Activated T-helper 17 cell treated with anti-CD3 and anti-CD28 coated beads, Interleukin-2, amount 50 U/mL, for 72 hours (primary cell): ENCODE results near the gene SLC12A9. TPM values are rescaled to one million over a fixed set of nuclear protein-coding genes. Genes with fewer than 3 reads are reported as not detected.
A peak's percentile ranks its signal among the peaks of the same experiment; 100 is the strongest.

Source experiments
- ATAC-seq: fragments of 150-1000 bp; cut with Tn5 transposase; replicated peaks from 2 replicates; pipeline ENCODE4 v1.10.0; 2021; ENCODE audit warnings: mild to moderate bottlenecking, moderate library complexity
- H3K27ac Mint-ChIP-seq: one replicate; pipeline ENCODE4 v1.8.0; 2022; ENCODE audit warnings: mixed read lengths
- H3K27me3 Mint-ChIP-seq: one replicate; pipeline ENCODE4 v1.8.0; 2022; ENCODE audit warnings: mixed read lengths
- H3K36me3 Mint-ChIP-seq: one replicate; pipeline ENCODE4 v1.8.0; 2022; ENCODE audit warnings: low read depth, mild to moderate bottlenecking, mixed read lengths
- H3K4me1 Mint-ChIP-seq: one replicate; pipeline ENCODE4 v1.8.0; 2022; ENCODE audit warnings: mixed read lengths
- H3K4me3 Mint-ChIP-seq: one replicate; pipeline ENCODE4 v1.8.0; 2022; ENCODE audit warnings: mild to moderate bottlenecking, mixed read lengths
- H3K9me3 Mint-ChIP-seq: one replicate; pipeline ENCODE4 v1.8.0; 2022; ENCODE audit warnings: mixed read lengths
- total RNA-seq, 2 donors: library from RNA; stranded (reverse); gene quantifications; one replicate each; pipeline ENCODE4 v1.2.3, GENCODE V29; 2022

Gene SLC12A9
- total RNA-seq, 2 donors from 2014 or later = 15.7 to 30.1 TPM

DNA sequence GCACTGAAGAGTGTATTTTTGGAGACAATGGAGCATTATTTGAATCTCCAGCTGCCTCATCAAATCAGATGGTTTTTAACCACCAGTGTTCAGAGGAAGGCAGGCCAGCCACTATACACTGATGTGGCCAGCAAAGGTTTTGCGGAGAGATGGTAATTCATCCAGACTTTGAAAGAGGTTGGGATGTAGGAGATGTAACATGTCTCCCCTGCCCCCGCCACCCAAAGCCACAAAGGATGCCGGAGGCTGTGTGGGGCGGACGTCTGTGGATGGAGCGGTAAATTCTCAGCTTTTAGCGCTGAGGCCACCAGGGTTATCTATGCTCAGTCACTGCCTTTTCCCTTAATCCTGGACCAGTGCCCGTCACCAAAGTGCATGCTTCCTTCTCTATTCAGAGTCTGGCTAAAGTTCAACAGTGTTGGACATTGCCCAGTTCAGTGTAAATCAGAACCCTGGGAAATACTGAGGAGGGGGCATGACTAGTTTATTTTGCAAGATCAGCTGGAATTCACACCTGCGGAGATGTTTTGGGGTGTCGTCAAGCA is 11.0 kb downstream of the SLC12A9 start:
- Mint-ChIP-seq H3K4me1 (no peaks in the 10 kb centered on the region), H3K36me3 (peaks cover 61% of the 10 kb centered on the region), H3K27ac (no peak overlapping the region), H3K27me3 (no peaks in the 10 kb centered on the region), H3K9me3 (no peaks in the 10 kb centered on the region), H3K4me3 (no peak overlapping the region)
- no peak for ATAC-seq

DNA sequence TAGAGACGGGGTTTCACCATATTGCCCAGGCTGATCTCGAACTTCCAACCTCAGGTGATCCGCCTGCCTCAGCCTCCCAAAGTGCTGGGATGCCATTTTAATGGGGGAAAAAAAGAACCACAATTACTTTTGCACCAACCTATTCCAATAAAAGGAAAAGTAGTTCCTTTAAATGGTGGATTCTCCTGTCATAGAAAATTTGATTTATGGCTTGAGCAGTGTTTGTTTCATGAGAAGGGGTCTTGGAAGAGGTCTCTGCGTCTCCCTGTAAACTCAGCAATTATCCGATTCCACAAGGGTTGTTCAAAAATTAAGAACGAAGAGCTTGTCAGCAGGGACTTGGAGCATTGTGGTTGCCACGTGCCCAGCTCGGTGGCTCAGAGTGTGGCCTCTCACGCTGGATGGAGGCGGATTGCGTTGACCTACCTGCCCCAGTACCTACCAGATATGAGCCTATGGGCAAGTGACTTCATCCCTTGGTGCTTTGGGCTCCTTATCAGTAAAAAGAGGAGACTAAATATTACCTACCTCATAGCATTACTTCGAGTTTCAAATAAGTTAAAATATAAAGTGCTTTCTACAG is 11.8 kb downstream of the SLC12A9 start:
- no peaks in the 10 kb centered on the region for H3K4me1 Mint-ChIP-seq
- H3K4me3 Mint-ChIP-seq = no peak overlapping the region
- H3K36me3 Mint-ChIP-seq = peaks cover 56% of the 10 kb centered on the region
- no peak overlapping the region for H3K27ac Mint-ChIP-seq
- no peak for ATAC-seq
- H3K27me3 Mint-ChIP-seq = no peaks in the 10 kb centered on the region
- no peaks in the 10 kb centered on the region for H3K9me3 Mint-ChIP-seq

DNA sequence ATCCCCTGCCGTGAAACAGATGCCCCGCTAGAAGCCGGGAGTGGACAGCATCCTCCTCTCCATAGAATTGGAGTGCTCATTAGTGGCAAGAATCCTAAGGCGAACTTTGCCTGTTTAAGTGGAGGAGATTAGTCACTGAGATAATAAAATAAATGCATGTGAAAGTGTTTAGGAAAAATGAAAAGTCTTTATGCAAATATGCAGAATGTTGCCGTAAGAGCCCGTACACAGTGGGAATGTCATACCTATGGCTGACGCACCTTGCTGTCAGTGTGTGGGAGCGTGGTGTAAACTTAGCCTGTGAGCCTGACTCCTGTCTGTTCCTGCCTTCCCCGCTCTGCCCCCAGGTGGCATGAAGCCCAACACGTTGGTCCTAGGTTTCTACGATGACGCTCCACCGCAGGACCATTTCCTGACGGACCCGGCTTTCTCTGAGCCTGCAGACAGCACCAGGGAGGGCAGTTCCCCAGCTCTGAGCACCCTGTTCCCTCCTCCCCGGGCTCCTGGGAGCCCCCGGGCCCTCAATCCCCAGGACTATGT is 12.9 kb downstream of the SLC12A9 start:
- Mint-ChIP-seq H3K4me1 (no peaks in the 10 kb centered on the region), H3K4me3 (peak overlapping the region; percentile 15), H3K27ac (no peak overlapping the region), H3K36me3 (peaks cover 46% of the 10 kb centered on the region), H3K9me3 (no peaks in the 10 kb centered on the region), H3K27me3 (no peaks in the 10 kb centered on the region)
- ATAC-seq = no peak

DNA sequence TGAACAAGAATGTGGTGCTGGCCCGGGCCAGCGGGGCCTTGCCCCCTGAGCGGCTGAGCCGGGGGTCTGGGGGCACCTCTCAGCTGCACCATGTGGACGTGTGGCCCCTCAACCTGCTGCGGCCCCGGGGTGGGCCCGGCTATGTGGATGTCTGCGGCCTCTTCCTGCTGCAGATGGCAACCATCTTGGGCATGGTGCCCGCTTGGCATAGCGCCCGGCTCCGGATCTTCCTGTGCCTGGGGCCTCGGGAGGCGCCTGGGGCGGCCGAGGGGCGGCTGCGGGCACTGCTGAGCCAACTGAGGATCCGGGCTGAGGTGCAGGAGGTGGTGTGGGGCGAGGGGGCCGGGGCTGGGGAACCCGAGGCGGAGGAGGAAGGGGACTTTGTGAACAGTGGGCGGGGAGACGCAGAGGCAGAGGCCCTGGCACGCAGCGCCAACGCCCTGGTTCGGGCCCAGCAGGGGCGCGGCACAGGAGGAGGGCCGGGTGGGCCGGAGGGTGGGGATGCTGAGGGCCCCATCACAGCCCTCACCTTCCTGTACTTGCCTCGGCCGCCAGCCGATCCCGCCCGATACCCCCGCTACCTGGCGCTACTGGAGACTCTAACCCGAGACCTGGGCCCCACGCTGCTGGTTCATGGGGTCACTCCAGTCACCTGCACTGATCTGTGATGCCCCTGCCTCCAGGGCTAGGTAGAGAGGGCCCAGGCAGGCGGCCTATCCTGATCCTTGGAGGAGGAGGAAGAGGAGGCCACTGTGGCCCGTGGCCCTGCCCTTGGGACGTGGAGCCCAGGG is 13.6 kb downstream of the SLC12A9 start:
- ATAC-seq = peak; percentile 8
- Mint-ChIP-seq H3K27ac (peak overlapping the region; percentile 95), H3K4me1 (no peaks in the 10 kb centered on the region), H3K4me3 (peak overlapping the region; percentile 86), H3K36me3 (peaks cover 46% of the 10 kb centered on the region), H3K27me3 (no peaks in the 10 kb centered on the region), H3K9me3 (no peaks in the 10 kb centered on the region)

DNA sequence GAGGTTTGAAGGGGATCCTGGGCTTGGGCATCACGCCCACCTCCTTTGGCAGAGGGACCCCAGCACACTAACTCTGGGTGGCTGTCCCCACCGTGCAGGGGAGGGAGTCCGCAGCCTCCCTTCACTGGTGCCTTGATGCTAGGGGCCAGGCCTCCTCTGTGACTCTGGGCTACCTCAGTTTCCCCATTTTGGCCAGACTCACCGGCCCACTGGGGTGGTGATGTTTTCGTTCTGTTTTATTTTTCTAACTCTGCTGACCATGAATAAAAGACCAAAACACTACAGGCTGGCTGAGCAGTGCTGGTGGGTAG is 14.2 kb downstream of the SLC12A9 start:
- Mint-ChIP-seq H3K4me3 (peak overlapping the region; percentile 86), H3K27ac (peak overlapping the region; percentile 95), H3K27me3 (no peaks in the 10 kb centered on the region), H3K4me1 (no peaks in the 10 kb centered on the region), H3K9me3 (no peaks in the 10 kb centered on the region), H3K36me3 (peaks cover 49% of the 10 kb centered on the region)
- ATAC-seq = no peak

DNA sequence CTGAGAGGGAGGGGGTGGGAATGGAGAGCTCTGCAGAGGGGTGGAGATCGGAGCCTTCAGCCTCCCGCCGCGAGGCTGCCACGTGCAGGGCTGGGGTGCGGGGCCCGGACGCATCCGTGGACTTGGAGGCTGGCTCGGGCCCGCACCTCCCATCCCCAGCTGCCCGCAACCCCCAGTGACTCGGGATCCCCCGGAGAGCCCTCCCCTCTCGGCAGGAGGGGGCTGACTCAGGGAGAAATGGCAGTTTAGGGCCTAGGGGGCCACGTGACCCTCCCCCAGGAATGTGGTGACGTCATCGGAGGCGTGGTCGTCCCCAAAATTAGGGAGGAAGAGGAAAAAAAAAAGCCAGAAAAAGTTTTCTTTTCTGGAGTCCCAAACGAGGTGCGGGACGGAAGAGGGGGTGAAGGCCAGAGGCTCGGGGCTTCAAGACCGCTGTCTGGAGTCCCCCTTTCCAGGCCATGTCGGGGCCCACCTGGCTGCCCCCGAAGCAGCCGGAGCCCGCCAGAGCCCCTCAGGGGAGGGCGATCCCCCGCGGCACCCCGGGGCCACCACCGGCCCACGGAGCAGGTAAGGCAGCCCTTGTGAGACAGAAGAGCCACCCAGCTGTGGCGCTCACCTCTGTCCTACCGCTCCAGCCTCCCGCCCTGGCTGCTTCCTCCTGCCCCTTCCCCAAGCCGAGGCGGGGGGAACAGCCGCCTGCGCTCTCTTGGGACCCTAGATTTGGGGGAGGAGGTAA is 14.7 kb downstream of the SLC12A9 start, which contains the start of gene TRIP6:
Gene TRIP6, plus strand, starts transcription at position 348 of the 736 bp plus-strand sequence. Its CDS starts 111 bp downstream, at position 459.
- H3K9me3 Mint-ChIP-seq = no peaks in the 10 kb centered on the region
- ATAC-seq = peak; percentile 85
- peak within 1 kb of the TSS; percentile 86 for H3K4me3 Mint-ChIP-seq
- peak within 1 kb of the TSS; percentile 95 for H3K27ac Mint-ChIP-seq
- H3K4me1 Mint-ChIP-seq = no peaks in the 10 kb centered on the region
- H3K36me3 Mint-ChIP-seq = peaks cover 49% of the 10 kb centered on the region
- no peaks in the 10 kb centered on the region for H3K27me3 Mint-ChIP-seq

DNA sequence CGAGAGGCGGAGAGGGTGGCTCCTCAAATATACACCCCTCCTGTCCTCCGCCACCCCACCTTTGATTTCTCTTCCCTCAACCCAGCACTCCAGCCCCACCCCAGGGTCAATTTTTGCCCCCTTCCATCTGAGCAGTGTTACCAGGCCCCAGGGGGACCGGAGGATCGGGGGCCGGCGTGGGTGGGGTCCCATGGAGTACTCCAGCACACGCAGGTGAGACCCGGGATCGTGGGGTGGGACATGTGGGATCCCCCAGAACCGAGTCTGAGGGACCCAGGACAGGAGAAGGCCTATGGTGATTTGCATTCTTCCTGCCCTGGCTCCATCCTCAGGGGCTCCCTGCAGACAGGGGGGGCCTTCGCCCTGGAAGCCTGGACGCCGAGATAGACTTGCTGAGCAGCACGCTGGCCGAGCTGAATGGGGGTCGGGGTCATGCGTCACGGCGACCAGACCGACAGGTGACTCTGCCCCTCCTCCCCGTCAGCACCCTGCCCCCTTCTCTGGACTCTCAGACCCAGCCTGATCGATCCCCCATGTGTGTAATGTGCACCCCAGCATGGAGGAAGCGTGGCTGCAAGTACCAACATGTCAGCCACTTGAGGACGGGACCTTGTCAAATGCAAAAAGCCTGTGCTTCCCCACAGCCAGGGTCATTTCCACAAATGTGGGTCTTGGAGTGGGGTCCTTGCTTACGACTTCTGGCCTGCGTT is 15.4 kb downstream of the SLC12A9 start:
- no peak for ATAC-seq
- Mint-ChIP-seq H3K4me3 (peak overlapping the region; percentile 86), H3K27ac (peak overlapping the region; percentile 95), H3K9me3 (no peaks in the 10 kb centered on the region), H3K27me3 (no peaks in the 10 kb centered on the region), H3K4me1 (no peaks in the 10 kb centered on the region), H3K36me3 (peaks cover 49% of the 10 kb centered on the region)

DNA sequence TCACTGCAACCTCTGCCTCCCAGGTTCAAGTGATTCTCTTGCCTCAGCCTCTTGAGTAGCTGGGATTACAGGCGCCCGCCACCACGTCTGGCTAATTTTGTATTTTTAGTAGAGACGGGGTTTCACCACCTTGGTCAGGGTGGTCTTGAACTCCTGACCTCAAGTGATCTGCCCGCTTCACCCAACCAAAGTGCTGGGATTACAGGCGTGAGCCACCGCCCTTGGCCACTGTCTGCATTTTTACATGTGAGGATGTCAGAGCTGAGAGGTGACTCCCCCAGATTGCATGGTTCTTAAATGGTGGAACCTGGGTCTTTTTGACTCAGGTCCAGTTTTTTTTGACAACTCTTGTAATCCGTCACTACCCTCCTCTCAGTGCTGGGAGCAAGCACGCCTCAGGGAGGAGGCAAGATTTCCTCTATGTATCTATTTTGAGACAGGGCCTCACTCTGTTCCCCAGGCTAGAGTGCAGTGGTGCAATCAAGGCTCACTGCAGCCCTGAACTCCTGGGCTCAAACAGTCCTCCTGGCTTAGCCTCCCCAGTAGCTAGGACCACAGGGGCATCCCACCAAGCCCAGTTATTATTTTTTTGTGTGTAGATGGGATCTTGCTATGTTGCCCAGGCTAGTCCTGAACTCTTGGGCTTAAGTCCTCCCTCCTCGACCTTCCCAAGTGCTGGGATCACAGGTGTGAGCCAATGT is 21.2 kb downstream of the SLC12A9 start:
- H3K36me3 Mint-ChIP-seq = peaks cover 83% of the 10 kb centered on the region
- no peaks in the 10 kb centered on the region for H3K9me3 Mint-ChIP-seq
- no peak for ATAC-seq
- no peaks in the 10 kb centered on the region for H3K27me3 Mint-ChIP-seq
- H3K27ac Mint-ChIP-seq = peak overlapping the region; percentile 99
- H3K4me3 Mint-ChIP-seq = peak overlapping the region; percentile 97
- peaks cover 12% of the 10 kb centered on the region for H3K4me1 Mint-ChIP-seq

DNA sequence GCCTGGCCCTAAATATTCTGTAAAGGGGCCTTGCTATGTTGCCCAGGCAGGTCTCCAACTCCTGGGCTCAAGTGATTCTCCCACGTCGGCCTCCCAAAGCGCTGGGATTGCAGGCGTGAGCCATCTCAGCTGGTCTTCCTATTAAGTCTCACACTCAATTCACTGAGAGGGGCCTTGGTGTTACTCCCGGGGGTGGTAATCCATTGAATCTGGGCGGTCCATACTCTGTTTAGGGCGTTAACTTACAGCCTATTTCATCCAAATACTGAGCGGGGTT is 21.7 kb downstream of the SLC12A9 start:
- H3K4me3 Mint-ChIP-seq = peak overlapping the region; percentile 97
- H3K27me3 Mint-ChIP-seq = no peaks in the 10 kb centered on the region
- H3K4me1 Mint-ChIP-seq = peaks cover 12% of the 10 kb centered on the region
- H3K36me3 Mint-ChIP-seq = peaks cover 88% of the 10 kb centered on the region
- no peak for ATAC-seq
- H3K9me3 Mint-ChIP-seq = no peaks in the 10 kb centered on the region
- peak overlapping the region; percentile 99 for H3K27ac Mint-ChIP-seq

DNA sequence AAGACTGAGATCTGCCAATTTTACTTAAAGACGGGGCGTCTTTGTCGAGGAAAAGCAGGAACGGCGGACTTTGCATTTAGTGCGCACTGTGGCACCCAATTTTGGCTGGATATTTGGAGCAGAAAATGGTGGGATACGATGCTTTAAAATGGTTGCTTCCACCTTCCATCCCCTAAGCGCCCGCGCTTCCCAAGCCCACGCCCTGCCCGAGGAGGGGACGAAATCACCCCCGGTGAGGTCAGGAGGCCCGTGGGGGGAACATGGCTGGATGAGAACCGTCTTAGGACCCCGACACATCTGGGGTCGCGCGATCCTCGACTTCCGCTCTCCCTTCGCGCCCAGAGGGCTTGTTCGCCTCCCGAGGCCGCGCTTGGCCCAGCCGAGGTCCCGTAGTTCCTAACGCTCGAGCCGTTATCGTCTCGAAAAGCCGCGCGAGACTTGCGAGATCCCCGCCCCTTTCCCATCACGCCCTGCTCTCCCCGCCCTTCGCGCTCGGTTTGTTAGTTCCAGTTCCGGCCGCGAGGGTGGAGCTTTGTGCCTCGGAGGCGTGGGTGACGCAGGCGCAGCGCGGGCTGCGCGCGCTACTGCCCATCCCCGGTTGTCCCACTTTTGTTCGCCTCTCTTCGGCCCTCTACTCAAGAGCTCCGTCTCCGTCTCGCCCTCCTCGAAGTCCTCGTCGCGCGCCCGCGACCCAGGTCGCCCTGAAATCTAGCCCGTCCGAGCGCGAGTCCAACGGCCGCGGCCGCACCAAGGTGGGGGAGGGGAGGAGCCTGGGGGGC is 22.3 kb downstream of the SLC12A9 start, which contains the start of gene SRRT:
Gene SRRT, plus strand, starts transcription at position 527 of the 779 bp plus-strand sequence. CDS start 488 bp downstream, outside the sequence.
- Mint-ChIP-seq H3K4me1 (peaks cover 15% of the 10 kb centered on the region), H3K27ac (peak within 1 kb of the TSS; percentile 99), H3K27me3 (no peaks in the 10 kb centered on the region), H3K9me3 (no peaks in the 10 kb centered on the region), H3K4me3 (peak within 1 kb of the TSS; percentile 97), H3K36me3 (peaks cover 94% of the 10 kb centered on the region)
- peak; percentile 96 for ATAC-seq

DNA sequence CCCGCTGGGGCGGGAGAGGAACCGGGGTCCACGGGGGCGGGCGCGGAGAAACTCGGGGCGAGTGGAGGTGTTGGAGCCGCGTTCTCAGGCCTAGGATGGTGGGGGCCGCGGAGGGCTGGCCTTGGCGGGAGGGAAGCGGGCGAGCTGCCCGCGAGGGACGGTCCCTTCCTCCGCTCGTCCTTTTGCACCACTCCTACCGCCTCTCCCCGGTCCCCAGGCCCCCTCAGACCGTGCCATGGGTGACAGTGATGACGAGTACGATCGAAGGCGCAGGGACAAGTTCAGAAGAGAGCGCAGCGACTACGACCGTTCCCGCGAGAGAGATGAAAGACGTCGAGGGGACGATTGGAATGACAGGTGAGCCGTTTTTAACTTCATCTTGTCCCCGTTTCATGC is 22.8 kb downstream of the SLC12A9 start:
- Mint-ChIP-seq H3K4me3 (peak overlapping the region; percentile 97), H3K27me3 (no peaks in the 10 kb centered on the region), H3K4me1 (peaks cover 19% of the 10 kb centered on the region), H3K36me3 (peaks cover 99% of the 10 kb centered on the region), H3K9me3 (no peaks in the 10 kb centered on the region), H3K27ac (peak overlapping the region; percentile 99)
- peak; percentile 53 for ATAC-seq

DNA sequence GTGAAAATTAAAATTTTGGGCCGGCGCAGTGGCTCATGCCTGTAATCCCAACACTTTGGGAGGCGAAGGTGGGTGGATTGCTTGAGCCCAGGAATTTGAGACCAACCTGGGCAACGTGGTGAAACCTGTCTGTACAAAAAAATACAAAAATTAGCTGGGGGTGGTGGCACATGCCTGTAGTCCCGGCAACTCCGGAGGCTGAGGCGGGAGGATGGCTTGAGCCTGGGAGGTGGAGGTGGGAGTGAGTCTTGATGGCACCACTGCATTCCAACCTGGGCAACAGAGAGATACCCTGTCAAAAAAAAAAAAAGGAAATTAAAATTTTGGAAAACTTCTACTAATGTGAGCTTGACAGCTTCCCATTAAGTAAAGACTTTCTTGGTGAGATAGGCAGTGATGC is 25.5 kb downstream of the SLC12A9 start:
- H3K9me3 Mint-ChIP-seq = no peaks in the 10 kb centered on the region
- no peak for ATAC-seq
- no peaks in the 10 kb centered on the region for H3K27me3 Mint-ChIP-seq
- H3K4me1 Mint-ChIP-seq = peaks cover 24% of the 10 kb centered on the region
- peak overlapping the region; percentile 67 for H3K27ac Mint-ChIP-seq
- peaks cover 100% of the 10 kb centered on the region for H3K36me3 Mint-ChIP-seq
- H3K4me3 Mint-ChIP-seq = peak overlapping the region; percentile 43

DNA sequence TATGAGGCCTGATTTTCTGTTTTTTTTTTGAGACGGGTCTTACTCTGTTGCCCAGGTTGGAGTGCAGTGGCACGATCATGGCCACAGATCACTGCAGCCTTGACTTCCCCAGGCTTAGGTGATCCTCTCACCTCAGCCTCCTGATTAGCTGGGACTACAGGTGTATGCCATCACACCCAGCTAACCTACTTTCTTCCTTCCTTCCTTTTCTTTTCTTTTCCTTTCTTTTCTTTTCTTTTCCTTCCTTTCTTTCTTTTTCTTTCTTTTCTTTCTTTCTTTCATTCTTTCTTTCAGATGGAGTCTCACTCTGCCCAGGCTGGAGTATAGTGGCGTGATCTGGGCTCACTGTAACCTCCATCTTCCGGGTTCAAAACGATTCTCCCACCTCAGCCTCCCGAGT is 26.2 kb downstream of the SLC12A9 start:
- ATAC-seq = no peak
- Mint-ChIP-seq H3K27me3 (no peaks in the 10 kb centered on the region), H3K27ac (peak overlapping the region; percentile 67), H3K4me3 (peak overlapping the region; percentile 43), H3K36me3 (peaks cover 100% of the 10 kb centered on the region), H3K9me3 (no peaks in the 10 kb centered on the region), H3K4me1 (peaks cover 29% of the 10 kb centered on the region)
